ENCODE results near the gene PLCB3. TPM values are rescaled to one million over a fixed set of nuclear protein-coding genes. Genes with fewer than 3 reads are reported as not detected.

PLCB3 gene
- total RNA-seq, 1 donor from 2014 or later: 11.5 TPM

DNA sequence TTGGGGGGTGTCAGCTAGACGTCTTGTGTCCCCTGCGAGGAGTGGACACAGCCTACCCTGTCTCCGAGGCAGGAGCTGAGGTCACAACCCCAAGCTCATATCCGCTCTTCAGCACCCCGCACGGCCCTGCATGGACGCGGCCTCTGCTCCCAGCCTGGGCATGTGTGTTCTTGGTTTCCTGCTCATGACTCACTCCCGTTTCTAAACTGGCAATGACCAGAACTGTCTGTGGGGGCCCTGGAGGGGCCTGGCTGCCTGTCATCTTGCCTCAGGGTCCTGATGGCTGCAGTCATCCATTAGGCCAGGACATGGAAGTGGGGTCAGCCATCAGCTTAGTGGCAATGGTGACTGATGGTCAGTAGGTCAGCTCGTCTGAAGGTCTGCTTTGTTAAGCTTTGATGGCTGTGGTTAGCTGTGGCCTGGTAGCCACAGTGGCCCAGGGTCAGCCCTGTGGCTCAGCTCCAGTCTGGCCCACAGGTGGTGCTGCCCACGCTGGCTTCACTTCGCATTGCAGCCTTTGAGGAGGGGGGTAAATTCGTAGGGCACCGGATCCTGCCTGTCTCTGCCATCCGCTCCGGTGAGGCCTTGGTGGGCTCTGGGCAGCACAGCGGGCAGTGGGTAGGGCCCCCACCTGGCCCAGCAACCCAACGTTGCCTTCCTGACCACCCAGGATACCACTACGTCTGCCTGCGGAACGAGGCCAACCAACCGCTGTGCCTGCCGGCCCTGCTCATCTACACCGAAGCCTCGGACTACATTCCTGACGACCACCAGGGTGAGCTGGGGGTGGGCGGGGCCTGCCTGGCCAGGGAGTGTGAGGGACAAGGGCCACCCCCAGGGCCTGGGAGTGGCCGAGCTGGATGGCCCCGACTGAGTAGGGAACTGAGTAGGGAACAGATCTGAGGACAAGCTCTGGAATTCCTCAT lies 12.0 kb downstream of the PLCB3 start:
- intact Hi-C loops (cut with micrococcal nuclease): no loop called here

DNA sequence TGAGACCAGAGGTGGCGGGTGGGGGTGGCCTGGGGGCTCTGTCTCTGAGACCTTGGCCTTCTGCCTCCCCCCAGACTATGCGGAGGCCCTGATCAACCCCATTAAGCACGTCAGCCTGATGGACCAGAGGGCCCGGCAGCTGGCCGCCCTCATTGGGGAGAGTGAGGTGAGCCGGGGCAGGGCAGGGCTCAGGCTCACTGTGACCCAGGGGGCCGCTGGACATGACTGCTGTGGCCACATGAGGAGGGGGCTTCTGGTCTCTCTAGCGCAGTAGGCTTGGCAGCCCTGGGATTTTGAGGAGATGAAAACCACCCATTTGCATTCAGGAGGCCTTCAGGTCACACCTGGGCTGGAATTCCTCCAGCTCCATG lies 12.6 kb downstream of the PLCB3 start:
- intact Hi-C loops (cut with micrococcal nuclease): no loop called here

DNA sequence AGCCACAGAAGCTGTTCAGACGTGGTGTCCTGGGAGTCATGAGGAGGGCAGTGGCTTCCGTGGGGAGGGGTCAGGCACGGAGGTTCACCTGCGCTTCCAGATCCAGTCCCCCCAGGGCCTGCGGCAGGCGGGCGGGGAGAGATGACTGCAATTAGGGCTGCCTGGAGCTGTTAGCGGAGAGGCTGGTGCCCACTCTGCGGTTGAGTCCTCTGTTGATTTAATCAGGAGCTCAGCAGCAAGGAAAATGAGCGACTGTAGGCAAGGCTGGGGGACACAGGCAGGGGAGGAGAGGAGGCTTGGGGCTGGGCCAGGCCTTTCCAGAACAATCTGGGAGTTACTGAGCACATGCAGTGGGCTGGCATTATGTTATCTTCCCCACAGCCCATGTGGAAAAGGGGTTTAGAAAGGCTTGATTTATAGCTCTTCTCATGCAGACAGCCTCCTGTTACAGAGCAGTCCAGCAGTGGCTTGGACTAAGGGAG lies 13.1 kb downstream of the PLCB3 start:
- intact Hi-C loops (cut with micrococcal nuclease): no loop called here

DNA sequence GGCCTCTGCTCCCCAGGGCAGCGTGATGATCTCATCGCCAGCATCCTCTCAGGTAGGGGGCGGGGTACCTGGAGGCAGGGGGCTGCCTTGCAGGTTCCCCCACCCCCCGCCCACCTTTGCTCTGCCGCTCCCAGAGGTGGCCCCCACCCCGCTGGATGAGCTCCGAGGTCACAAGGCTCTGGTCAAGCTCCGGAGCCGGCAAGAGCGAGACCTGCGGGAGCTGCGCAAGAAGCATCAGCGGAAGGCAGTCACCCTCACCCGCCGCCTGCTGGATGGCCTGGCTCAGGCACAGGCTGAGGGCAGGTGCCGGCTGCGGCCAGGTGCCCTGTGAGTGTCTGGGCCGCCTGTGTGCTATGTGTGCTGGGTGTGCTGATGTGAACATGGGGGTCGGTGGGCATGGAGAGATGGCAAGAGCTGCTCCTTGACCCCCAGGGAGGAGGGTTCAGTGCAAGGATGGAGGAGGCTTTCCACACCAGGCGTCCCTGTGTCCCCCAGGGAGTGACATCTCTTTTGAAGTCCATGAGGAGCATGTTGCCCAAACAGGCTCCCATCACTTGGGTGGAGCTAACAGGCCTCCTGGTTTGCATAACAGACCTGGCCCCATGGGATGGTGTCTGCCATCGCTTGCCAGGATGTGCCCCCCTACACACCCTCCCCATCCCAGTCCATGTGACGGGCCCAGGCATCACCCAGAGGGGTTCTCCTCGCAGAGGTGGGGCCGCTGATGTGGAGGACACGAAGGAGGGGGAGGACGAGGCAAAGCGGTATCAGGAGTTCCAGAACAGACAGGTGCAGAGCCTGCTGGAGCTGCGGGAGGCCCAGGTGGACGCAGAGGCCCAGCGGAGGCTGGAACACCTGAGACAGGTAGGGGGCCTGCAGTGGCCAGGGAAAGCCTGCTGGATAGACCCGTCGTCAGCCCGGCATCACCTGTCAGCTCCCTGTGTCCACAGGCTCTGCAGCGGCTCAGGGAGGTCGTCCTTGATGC lies 14.1 kb downstream of the PLCB3 start:
- intact Hi-C loops (cut with micrococcal nuclease): no loop called here

DNA sequence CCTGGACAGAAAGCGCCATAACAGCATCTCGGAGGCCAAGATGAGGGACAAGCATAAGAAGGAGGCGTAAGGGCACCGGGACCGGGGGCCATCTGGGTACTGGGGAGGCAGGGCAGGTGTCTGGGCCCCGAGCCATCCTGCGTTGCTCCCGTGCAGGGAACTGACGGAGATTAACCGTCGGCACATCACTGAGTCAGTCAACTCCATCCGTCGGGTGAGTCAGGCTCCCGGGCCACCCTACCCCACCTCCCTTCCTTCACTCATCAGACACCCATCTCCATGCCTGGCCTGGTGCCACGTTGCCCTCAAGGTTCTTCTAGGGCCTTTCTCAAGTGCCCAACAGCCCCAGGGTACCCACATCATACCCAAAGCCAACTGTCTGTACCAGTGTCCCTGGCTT lies 15.0 kb downstream of the PLCB3 start:
- intact Hi-C loops (cut with micrococcal nuclease): no loop called here

DNA sequence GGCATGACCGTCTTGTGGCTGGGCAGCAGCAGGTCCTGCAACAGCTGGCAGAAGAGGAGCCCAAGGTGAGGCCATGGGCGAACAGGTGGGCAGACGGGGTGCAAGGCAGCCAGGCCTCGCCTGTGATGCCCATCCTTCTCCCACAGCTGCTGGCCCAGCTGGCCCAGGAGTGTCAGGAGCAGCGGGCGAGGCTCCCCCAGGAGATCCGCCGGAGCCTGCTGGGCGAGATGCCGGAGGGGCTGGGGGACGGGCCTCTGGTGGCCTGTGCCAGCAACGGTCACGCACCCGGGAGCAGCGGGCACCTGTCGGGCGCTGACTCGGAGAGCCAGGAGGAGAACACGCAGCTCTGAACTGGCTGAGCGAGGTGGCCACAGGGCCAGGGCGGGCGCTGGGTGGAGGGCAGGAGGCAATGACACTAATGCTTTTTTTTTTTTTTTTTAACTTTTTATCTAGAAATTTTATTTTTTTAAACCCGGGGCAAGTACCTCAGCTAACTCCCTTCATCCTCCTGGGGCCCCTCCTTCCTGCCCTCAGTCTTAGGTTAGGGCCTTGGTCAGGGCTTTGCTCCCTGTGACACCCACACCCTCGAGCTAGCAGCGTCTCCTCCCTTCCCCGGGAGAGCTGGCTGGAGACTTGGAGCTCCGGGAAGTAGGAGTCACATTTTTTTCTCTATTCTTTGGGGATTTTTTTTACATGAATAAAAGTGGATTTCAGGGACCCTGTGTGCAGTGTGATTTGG lies 16.0 kb downstream of the PLCB3 start:
- intact Hi-C loops (cut with micrococcal nuclease): no loop called here

DNA sequence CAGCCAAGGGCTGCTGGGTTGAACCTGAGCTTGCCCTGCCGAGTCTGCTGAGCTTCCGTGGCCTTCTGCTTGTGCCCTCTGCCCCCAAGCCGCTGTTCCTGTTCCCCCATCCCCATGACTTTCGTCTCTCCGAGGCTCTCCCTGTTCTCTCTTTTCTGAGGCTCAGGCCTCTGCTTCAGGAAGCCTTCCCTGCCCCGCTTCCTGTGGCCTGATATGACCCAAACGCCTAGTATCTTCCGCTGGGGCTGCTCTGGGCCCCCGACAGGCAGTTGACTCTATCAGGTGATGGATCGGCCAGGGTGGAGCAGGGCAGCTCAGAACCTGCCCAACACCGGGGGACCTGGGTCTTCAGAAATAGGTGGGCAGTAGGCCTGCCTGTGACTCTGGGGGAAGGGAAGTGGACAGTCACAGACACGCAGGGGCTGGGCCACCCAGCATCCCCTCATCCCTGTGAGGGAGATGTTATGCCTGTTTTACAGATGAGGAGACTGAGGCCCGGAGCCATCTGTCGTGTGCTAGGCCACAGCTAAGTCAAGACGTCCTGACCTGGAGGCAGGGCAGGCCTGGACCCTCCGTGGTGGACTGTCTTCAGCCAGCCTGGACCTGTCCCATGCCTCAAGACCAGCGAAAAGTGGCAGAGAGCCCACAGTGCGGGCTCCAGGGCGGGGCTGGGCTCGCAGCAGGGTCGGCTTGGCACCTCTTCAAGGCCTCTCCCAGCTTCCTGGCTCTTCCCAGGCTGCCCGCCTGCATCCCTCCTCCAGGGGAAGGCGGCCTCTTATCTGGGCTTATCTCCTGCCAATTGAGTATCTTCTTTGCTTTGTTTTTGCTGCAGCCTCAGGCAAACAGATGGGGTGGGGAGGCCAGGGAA lies 16.9 kb downstream of the PLCB3 start:
- intact Hi-C loops (cut with micrococcal nuclease): loop anchor here (2.0 kb wide), 1 partner anchor 73 kb away; the partner anchor contains the start of gene CCDC88B

DNA sequence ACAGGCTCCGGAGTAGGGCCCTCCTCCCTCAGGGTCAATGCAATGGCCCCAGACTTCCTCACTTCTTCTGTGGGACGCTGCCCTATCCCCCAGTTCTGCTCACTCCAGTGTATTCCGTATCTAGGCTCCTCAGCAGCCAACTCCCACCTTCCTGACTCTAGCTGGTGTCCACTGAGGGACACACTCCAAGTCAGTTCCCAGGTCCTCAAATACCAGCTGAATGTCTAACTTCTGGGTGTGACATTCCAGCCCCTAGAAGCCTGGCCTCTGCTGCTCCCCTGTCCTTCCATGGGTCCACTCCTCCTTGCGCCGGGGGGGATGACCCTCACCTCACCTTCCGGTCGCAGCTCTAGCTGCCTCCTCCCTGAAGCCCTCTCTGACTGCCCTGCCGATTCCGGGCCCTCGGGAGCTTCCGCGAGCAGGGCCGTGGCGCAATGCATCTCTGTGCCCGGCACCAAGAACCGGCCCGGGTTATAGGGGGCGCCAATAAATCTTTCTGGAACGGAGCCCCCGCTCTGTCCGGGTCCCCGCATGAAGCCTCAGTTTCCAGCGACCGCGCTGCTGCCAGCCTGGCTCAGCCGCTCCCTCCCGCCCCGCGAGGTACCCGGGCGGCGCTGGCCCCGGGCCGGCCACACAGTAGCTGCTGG lies 17.7 kb downstream of the PLCB3 start:
- intact Hi-C loops (cut with micrococcal nuclease): loop anchor here (1.0 to 2.0 kb wide), 6 partner anchors 18 to 509 kb away; partner anchors contain the start of genes CCDC88B, DNAJC4, PLCB3 and PPP1R14B

DNA sequence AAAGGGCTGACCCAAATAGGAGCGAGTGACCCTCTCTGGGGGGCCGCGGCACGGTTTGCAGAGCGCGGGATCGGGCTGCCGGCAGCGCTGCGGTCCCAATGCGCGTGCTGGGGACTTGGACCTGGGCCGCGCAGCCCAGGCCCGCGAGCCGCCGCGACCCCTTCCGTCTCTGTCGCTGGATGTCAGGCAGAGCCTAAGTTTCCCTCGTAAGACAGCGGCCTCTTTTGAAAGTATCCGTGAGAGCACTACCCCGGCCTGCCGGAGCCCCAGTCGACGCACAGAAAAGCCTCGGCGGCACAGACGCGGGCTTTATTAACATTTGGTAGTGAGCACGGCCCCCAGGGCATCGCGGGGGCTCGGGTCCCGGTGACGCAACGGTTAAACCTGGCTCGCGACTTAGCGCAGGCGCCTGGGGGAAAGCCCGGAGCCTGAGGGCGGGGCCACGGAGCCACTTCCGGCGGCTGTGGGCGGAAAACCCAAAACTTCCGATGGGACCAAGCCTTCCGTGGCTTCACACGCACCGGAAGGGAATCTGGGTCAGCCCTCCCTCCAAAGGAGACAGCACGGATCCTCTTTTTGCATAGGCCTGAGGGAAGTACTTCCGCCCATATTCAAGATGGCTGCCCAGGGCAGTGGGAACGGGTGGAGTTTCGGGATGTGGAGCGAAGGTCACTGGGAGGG lies 18.4 kb downstream of the PLCB3 start:
- intact Hi-C loops (cut with micrococcal nuclease): loop anchor here (1.0 to 2.0 kb wide), 14 partner anchors 16 to 648 kb away; partner anchors contain the start of genes ATG2A, CCDC88B, DNAJC4 and ESRRA

DNA sequence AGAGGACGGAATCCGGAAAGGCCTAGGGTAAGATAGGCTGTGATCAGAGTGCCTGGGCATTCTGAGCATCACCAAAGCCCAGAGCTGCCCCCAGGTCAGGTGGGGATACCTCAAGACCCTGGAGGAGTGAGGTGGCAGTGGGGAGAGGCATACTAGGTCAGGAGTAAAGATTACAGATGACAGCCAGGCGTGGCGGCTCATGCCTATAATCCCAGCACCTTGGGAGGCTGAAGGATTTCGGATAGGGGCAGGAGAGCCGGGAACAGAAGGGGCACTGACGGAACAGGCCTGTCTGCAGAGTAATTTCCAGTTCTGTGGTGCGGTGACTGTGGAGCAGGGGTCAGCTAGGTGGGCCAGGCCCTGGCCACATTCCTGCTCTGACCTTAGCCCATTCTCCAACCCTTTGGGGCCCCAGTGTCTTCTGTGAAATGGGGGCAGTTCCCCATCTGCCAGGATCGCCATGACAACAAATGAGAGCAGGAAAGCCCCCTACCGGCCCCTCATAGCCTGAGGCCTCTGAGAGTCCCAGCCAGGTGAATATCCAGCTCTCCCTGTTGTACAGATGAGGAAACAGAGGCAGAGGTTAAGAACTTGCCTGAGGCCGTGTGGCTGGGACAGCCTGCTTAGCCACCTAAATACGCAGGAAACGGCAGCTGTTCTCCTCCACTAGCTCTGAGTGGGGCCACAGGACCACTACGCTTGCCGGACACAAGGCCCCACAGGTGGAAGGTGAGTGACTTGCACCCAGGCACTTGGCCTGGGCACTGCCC lies 23.9 kb downstream of the PLCB3 start:
- intact Hi-C loops (cut with micrococcal nuclease): no loop called here

DNA sequence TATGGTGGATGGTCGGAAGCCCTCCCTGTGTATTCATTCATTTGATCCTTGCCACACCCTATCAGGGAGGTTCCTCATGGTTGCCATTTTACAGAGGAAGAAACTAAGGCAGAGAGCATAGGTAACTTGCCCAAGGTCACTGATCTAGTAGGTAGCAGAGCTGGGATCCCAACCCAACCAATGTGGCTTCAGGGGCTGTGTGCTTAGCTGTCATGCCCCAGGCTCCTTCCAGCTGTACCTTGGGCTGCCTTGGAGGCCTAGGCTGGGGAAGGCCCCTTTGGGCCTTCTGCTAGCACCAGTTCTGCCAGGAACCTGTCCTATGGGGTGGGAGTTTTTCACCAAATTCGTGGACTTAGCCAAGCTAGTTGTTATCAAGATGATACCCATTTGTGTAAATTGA lies 24.5 kb downstream of the PLCB3 start:
- intact Hi-C loops (cut with micrococcal nuclease): no loop called here

DNA sequence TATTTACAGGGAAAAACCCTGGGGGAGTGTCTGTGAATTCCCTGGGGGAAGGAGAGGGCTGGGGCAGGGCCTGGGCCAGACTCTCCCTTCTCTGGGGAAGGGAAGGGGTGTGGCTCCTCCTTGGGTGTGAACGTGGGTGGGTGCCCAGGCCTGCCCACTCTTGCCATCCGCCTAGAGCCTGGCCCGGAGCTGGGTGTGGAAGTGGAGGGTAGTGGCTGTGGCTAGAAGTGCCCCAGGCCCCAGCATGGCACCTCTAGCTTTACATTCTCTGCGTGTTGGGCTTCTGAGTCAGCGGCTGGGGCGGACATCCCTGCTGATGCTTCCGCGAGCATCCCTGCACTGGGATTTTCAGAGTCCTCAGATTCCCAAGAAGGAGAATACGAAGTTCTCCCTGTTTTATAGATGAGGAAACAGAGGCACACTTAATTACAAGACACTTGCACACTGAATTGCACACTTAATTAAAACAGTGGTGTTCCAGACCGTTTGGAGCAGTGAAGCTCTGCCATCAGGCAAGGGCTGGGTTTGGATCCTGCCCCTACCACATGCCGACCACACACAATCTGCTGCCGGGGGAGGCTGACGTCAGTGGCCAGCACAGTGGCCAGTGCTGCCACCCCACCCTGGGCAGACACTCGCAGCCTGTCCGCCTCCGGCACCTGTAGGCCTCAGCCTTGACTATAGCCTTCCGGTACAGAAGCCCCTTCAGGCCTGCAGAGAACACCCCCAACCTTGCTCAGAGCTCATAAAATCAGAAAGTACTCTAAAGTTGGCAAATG lies 25.5 kb downstream of the PLCB3 start:
- intact Hi-C loops (cut with micrococcal nuclease): no loop called here

DNA sequence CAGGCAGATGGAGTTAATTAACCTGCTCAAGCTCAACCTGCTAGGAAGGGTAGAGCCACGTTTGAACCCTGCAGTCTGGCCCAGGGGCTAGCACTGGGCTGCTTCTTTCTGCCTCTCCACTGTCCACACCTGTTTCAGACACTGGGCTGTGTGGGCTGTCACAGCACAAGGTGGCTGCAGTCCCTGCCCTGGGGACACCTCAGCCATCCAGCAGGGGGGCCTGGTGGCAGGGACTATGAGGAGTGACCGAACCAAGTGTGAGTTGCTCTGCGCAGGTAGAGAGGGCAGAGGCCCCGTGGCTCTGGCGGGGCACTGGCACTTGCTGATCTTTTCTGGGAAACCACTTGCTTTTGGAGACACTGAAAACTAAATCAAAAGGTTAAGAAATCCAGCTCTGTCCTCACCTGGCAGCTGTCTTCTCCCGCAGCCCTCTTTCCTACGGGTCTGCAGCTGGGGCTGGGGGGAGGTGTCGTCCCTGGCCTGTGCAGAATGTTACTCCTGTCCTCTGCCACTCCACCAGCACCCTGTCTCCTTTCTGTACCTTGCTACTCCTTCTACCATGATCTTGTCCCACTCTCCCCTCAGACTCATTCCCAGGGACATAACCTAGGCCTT lies 27.4 kb downstream of the PLCB3 start:
- intact Hi-C loops (cut with micrococcal nuclease): no loop called here

DNA sequence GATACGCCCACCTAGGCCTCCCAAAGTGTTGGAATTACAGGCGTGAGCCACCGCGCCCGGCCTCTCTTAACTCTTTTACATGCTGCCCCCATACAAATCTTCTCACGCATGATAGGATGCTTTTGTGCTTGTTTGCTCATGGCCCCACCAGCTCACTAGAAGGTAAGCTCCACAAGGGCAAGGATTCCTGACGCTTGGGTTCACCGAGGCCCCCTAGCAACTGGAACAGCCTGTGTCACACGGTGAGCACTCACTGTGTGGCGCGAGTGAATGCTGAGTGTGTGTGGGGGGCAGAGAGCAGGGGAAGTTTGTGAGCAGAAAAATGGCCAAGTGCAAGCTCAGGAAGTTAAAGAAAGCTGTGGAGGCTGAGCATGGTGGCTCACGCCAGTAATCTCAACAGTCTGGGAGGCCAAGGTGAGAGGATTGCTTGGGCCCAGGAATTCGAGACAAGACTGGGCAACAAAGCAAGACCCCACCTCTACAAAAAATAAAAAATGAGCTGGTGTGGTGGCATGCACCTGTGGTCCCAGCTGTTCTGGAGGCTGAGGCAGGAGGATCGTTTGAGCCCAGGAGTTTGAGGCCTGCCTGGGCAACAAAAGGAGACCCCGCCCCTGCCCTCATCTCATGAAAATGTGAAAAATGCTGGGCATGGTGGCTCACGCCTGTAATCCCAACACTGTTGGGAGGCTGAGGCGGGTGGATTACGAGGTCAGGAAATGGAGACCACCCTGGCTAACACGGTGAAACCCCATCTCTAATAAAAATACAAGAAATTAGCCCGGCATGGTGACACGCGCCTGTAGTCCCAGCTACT lies 30.8 kb downstream of the PLCB3 start:
- intact Hi-C loops (cut with micrococcal nuclease): no loop called here

DNA sequence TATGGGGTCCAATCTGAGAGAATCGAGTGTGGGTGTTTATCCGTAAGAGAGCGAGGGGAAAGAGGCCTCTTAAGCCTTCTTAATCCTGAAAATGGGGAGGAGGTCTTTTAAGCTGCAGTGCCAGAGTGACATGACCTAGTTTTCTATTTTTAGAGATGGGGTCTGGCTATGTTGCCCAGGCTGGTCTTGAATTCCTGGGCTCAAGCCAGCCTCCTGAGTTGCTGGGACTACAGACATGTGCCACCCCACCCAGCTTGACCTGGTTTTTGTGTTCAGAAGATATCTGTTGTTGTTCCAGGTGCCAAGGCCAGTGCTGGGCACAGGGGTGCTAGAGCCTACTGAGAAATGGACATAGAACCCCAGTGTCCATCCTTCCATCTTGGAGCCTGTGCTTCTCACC lies 31.8 kb downstream of the PLCB3 start:
- intact Hi-C loops (cut with micrococcal nuclease): no loop called here
